ENCODE data around the gene VEGFA.

GRCh38 chr6:43729537-43729936 is 40.5 kb upstream of the VEGFA start:
- TF ChIP-seq CTCF (IDR thresholded peaks at IDR 0.05), result no peak
- no peak for TF ChIP-seq POLR2A (IDR thresholded peaks at IDR 0.05)

All from lower leg skin (tissue), 3 donors.